Measurements from ENCODE around the gene NR6A1.

GRCh38 chr9:124652615-124653393, 118.3 kb downstream of the NR6A1 start:
- TF ChIP-seq, protein P1, sequence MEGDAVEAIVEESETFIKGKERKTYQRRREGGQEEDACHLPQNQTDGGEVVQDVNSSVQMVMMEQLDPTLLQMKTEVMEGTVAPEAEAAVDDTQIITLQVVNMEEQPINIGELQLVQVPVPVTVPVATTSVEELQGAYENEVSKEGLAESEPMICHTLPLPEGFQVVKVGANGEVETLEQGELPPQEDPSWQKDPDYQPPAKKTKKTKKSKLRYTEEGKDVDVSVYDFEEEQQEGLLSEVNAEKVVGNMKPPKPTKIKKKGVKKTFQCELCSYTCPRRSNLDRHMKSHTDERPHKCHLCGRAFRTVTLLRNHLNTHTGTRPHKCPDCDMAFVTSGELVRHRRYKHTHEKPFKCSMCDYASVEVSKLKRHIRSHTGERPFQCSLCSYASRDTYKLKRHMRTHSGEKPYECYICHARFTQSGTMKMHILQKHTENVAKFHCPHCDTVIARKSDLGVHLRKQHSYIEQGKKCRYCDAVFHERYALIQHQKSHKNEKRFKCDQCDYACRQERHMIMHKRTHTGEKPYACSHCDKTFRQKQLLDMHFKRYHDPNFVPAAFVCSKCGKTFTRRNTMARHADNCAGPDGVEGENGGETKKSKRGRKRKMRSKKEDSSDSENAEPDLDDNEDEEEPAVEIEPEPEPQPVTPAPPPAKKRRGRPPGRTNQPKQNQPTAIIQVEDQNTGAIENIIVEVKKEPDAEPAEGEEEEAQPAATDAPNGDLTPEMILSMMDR (IDR thresholded peaks at IDR 0.05; ENCODE audit: low read depth, low read length, poor library complexity, severe bottlenecking), result no peak
- TF ChIP-seq EZH2phosphoT487 (IDR thresholded peaks at IDR 0.05; ENCODE audit: borderline replicate concordance, low read length), result no peak
